Ramos (cell line): ENCODE measurements around the gene NUBPL.
"Not testable (repeated sequence)": the region's sequence is repeated elsewhere in the genome, so short reads cannot be mapped to it uniquely, and the experiment has no call there.

Source experiments
- in situ Hi-C: fragments of 300-500 bp; cut with MboI; formaldehyde crosslinking; loops from one replicate; pipeline ENCODE4 v1.14.3; 2022; ENCODE audit warnings: low sequenced_read_pairs; ENCODE audit not compliant: unreplicated experiment

The NUBPL gene

DNA sequence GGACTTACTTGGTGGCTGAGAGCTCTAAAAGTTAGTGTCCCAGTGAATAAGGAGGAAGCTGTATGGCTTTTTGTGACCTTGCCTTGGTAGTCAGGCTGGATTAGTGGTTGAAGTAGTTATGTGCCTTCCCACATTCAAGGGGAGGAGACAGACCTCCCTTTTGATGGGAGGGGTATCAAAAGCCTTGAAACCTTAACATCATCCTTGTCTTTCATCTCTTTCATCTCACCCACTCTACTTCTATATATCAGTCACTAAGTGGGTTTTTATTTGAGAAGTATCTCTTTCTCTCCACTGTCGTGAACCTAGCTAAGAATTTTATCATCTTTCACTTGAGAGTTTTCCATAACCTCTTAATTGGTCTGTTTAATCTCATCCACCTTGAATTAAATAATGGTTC lies 15.7 kb downstream of the NUBPL start:
- in situ Hi-C loops: no loop called here

DNA sequence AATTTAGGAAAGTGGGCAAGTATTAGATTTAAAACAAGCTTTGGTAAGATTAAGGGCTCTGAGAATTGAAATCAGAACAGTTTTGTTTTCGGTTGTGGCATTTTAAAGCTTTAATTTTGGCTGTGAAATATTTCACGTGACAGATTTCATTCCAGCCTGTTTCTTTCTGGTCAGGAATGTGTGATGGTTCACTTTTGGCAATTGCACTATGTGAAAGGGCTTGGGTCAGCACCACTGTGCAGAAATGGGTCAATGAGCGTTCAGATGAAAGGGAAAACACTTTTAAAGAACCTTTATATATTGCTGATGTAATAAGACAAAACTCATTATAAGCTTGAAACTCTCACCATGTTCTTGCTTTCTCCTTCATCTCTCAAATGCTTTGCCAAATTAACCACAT lies 17.1 kb downstream of the NUBPL start:
- in situ Hi-C loops: no loop called here

DNA sequence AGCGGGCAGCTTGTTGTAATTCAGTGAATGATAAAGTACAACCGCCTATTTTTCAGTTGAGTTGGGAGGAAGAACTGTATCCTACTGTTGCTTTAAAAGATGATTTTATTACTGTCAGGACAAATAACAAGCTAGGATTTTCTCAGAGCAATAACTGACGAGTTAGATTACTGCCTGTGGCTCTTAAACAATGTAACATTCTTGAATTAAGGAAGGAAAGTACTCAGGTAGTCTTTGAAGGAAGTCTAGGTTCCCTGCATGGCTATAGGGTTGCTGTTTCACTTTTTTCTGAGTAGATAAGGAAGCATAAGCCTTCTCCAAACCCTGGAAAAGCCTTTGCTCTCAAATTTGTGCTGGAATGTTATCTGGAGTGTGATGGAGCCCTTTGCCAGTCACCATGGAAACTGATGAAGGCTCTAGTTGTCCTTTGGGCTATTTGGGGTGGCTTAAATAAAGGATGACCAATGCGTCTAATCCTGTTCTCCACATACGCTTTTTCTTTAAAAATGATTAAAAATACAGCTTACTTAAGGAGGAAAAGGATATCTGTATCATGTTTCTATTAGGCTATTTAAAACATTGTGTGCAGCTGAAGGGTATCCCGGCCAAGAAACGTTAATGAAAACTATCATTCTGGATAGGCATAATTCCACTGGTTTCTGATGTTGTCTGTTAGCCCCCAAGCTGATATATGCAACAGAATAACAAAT lies 17.7 kb downstream of the NUBPL start:
- in situ Hi-C loops: no loop called here

DNA sequence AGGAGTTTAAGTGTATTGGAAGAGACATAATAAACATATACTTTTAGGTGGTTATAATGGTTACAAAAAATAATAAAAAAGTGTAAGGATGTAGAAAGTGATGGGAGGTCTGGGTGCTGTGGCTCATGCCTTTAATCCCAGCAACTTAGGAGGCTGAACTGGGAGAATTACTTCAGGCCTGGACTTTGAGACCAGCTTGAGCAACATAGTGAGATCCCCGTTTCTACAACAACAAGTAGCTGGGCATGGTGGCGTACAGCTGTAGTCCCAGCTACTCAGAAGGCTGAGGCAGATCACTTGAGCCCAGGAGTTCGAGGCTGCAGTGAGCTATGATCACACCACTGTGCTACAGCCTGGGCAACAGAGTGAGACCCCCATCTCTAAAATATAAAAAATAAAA lies 19.0 kb downstream of the NUBPL start:
- in situ Hi-C loops: no loop called here

DNA sequence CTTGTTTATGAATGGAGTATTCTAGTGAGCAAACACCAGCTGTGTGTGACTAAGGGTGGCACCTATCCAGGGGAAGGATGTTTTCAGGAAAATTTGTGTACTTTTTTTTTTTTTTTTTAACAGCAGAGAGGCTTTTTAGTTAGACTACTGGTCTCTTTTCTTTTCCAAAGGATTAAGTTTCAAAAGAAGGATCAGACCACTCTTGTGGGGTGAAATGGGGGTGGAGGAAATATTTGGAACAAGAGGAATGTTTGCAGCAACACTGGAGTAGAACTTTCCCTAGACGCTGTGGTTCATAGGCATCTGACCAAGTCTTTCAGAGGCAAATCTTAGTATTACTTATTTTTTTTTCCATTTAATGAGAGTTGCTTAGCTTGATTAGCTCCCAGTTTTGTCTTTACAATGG lies 21.1 kb downstream of the NUBPL start:
- in situ Hi-C loops: no loop called here

DNA sequence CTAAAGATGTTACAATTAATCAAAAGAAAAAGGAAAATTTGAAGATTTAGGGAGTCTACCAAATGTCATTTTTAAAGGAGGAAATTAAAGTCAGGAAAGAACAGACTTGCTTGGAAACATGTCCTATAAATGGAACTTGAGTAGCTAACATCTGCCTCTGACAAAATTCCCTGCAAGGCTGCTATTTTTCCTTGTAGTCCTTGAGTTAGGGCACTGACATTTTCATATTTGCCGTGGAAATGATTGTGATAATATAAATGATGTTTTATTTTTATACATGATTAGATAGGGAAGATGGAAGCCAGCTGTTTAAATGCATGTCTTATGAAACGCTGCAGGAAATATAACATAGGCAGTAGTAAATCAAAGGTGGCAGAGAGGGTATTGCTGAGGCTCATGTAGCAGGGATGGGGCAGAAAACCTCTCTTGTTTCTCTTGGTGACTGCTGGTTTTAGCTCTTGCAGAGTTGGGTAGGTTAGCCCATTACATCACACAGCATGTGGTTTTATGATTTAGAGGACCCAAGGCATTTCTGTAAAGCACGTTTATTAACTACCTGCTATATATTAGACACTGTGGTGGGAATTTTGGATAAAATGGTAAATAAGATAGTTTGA lies 21.7 kb downstream of the NUBPL start:
- in situ Hi-C loops: no loop called here

DNA sequence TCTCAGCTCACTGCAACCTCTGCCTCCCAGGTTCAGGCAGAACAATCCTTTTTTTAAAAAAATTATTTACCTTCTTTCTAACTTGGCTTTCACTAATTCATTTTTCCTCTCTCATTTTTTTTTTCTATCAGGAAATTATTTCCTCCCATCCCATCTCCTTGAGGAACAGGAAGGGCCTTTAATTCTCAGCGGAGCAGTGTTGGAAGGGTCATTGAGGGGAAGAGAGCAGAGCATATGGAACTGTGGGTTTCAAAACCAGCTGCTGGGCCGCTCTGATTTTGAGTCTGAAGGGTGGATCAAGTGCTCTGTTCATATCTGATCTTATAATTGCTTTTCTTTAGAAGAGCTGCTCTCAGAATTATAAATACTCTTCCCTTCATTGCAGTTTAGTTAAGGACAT lies 29.0 kb downstream of the NUBPL start:
- in situ Hi-C loops: no loop called here

GRCh38 chr14:31592122-31592521 lies 30.9 kb downstream of the NUBPL start:
- in situ Hi-C loops: no loop called here

- in situ Hi-C loops: no loop called here
Observed at GRCh38 chr14:31592631-31593030, 31.4 kb downstream of the NUBPL start.

- in situ Hi-C loops: no loop called here
Observed at GRCh38 chr14:31596342-31597095, 35.3 kb downstream of the NUBPL start.

DNA sequence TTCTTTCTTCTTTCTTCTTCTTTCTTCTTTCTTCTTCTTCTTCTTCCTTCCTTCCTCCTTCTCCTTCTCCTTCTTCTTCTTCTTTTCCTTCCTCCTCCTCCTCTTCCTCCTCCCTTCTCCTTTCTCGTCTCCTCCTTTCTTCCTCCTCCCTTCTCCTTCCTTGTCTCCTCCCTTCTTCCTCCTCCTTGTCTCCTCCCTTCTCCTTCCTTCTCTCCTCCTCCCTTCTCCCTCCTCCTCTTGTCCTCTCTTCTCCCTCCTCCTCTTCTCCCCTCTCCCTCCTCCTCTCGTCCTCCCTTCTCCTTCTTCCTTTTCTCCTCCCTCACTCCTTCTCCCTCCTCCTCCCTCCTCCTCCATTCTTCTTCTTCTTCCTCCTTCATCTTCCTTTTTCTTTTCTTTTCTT lies 44.5 kb downstream of the NUBPL start:
- in situ Hi-C loops: no loop called here

GRCh38 chr14:31611778-31612433 lies 50.7 kb downstream of the NUBPL start:
- in situ Hi-C loops: no loop called here

- in situ Hi-C loops: no loop called here
Observed at GRCh38 chr14:31613188-31613587, 52.0 kb downstream of the NUBPL start.

DNA sequence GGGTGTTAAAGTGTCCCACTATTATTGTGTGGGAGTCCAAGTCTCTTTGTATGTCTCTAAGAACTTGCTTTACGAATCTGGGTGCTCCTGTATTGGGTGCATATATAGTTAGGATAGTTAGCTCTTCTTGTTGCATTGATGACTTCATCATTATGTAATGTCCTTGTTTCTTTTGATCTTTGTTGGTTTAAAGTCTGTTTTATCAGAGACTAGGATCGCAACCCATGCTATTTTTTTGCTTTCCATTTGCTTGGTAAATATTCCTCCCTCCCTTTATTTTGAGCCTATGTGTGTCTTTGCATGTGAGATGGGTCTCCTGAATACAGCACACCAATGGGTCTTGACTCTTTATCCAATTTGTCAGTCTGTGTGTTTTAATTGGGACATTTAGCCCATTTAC lies 57.7 kb downstream of the NUBPL start:
- in situ Hi-C loops: not testable (repeated sequence)

GRCh38 chr14:31619440-31619839 lies 58.2 kb downstream of the NUBPL start:
- in situ Hi-C loops: no loop called here

DNA sequence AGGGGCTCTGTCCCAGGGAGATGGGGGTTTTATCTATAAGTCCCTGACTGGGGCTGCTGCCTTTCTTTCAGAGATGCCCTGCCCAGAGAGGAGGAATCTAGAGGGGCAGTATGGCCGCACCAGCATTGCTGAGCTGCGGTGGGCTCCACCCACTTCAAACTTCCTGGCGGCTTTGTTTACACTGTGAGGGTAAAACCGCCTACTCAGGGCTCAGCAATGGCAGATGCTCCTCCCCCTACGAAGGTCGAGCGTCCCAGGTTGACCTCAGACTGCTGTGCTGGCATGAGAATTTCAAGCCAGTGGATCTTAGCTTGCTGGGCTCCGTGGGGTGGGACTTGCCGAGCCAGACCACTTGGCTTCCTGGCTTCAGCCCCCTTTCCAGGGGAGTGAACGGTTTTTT lies 59.7 kb downstream of the NUBPL start:
- in situ Hi-C loops: not testable (repeated sequence)

- in situ Hi-C loops: no loop called here
Observed at GRCh38 chr14:31622060-31622459, 60.9 kb downstream of the NUBPL start.

GRCh38 chr14:31652900-31653299 lies 91.7 kb downstream of the NUBPL start:
- in situ Hi-C loops: not testable (repeated sequence)

GRCh38 chr14:31657917-31658316 lies 96.7 kb downstream of the NUBPL start:
- in situ Hi-C loops: no loop called here

GRCh38 chr14:31659278-31659677 lies 98.1 kb downstream of the NUBPL start:
- in situ Hi-C loops: no loop called here

- in situ Hi-C loops: no loop called here
Observed at GRCh38 chr14:31660191-31660590, 99.0 kb downstream of the NUBPL start.
